Measurements from ENCODE around the gene LCN10.
"Not testable (repeated sequence)": the region's sequence is repeated elsewhere in the genome, so short reads cannot be mapped to it uniquely, and the experiment has no call there.

The LCN10 gene

DNA sequence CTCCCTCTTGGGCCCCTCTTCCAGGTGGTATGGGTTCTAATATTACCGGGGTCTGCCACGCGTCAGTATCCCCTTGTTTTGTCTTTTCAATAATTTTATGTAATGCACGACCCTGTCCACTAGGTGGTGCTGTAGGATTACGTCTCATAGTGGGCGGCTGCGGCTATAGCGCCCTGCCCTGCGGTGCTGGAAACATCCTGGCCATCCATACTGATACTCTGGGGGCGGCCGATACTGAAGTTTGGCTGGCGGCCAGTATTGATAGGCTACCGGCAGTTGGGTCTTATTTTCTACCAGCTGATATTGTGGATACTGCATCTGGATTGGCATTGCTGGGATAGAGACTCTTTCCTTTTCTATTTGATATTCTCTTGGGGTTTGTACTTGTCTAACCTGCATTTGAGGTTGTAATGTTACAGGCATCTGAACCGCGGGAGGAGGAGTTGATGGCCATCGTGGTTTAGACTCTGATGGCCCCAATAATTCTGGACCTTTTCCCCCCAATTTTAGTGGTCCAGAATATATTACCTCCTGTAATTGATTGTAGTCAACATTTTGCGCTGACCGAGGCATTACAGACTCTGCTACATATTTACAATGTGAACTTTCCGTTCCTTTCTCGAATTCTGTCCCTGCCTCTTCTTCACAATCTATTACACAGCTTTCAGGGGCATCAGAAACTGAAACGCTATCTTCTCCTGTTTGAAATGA, 45.1 kb upstream of the LCN10 start:
- TF ChIP-seq POLR2A (IDR thresholded peaks at IDR 0.05; ENCODE audit: extremely low read depth, insufficient read length): no peak
- TF ChIP-seq, protein P1, sequence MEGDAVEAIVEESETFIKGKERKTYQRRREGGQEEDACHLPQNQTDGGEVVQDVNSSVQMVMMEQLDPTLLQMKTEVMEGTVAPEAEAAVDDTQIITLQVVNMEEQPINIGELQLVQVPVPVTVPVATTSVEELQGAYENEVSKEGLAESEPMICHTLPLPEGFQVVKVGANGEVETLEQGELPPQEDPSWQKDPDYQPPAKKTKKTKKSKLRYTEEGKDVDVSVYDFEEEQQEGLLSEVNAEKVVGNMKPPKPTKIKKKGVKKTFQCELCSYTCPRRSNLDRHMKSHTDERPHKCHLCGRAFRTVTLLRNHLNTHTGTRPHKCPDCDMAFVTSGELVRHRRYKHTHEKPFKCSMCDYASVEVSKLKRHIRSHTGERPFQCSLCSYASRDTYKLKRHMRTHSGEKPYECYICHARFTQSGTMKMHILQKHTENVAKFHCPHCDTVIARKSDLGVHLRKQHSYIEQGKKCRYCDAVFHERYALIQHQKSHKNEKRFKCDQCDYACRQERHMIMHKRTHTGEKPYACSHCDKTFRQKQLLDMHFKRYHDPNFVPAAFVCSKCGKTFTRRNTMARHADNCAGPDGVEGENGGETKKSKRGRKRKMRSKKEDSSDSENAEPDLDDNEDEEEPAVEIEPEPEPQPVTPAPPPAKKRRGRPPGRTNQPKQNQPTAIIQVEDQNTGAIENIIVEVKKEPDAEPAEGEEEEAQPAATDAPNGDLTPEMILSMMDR (IDR thresholded peaks at IDR 0.05; ENCODE audit: low read depth, low read length): peak; percentile 62
- no peak for TF ChIP-seq MYC (IDR thresholded peaks at IDR 0.05; ENCODE audit: low read depth, low read length)
- TF ChIP-seq, protein P2, sequence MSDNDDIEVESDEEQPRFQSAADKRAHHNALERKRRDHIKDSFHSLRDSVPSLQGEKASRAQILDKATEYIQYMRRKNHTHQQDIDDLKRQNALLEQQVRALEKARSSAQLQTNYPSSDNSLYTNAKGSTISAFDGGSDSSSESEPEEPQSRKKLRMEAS (IDR thresholded peaks at IDR 0.05; ENCODE audit: low read depth, low read length): no peak
- H3K4me3 ChIP-seq (ENCODE audit: low read depth, low read length): peak overlapping the region; percentile 36

DNA sequence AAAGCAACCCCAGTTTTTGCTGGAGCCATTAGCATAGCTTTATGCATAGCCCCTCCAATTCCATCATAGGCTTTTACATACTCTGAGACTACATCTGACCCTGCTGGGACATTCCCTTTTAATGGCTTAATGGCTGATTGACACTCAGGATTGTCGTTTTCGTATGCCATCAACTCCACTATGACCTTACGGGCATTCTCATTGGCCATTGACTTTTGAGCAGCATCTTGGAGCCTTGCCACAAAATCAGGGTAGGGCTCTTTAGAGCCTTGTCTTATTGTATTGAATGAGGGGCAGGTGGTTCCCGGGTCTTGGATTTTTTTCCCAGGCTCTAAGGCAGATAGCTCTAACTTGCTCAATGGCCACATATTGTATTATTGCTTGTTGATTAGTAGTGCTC, 44.2 kb upstream of the LCN10 start:
- not testable (repeated sequence) for DNase-seq (ENCODE audit: low read depth); H3K4me3 ChIP-seq (ENCODE audit: low read depth, low read length)

More for the DNA sequence above, 45.1 kb upstream of the LCN10 start:
- DNase-seq (ENCODE audit: low read depth): peak; percentile 82

DNA sequence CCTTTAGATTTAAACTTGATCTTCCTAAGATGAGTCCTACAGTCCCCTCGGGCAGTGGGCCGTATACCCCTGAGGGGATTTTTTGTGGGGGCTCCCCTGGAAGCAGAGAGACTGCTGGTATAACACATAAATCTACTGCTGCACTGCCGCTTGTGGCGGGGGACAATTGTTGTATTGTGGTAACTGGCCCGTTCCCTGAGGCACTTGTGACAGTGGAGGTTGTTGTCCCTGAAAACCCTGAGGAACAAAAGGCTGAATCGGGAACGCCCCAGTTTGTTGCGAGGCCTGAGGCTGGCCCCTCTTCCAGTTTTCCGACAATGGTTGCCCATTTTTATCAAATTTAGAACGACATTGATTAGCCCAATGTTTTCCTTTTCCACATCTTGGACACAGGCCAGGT, 43.7 kb upstream of the LCN10 start:
- DNase-seq (ENCODE audit: low read depth): no peak
- TF ChIP-seq MYC (IDR thresholded peaks at IDR 0.05; ENCODE audit: low read depth, low read length) (no peak), POLR2A (IDR thresholded peaks at IDR 0.05; ENCODE audit: extremely low read depth, insufficient read length) (no peak)
- TF ChIP-seq, protein P2 (IDR thresholded peaks at IDR 0.05; ENCODE audit: low read depth, low read length): no peak
- TF ChIP-seq, protein P1 (IDR thresholded peaks at IDR 0.05; ENCODE audit: low read depth, low read length): no peak
- no peak overlapping the region for H3K4me3 ChIP-seq (ENCODE audit: low read depth, low read length)

DNA sequence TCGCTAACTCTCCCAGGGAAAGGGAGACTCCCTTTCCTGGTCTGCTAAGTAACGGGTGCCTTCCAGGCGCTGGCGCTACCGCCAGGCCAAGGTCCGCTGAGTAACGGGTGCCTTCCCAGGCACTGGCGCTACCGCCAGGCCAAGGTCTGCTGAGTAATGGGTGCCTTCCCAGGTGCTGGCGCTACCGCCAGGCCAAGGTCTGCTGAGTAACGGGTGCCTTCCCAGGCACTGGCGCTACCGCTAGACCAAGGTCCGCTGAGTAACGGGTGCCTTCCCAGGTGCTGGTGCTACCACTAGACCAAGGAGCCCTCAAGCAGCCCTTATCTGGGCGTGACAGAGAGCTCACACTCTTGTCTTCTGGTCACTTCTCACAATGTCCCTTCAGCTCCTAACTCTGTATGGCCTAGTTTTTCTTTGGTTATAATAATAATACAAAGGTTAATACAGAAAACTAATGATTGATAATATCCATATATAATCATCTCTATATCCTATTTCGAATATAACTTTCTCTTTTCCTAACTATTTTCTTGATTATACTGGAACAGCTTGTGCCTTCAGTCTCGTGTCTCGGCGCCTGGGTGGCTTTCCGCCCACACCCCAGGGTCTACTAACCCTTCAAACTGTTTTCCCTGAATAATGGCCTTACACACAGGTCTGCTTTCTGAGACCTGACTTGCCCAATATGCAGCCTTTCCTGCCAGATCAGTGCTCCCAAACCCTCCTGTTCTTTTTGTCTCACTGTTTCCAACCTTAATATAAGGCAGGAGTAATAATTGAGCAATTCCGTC, 43.0 kb upstream of the LCN10 start:
- DNase-seq (ENCODE audit: low read depth); H3K4me3 ChIP-seq (ENCODE audit: low read depth, low read length): not testable (repeated sequence)

DNA sequence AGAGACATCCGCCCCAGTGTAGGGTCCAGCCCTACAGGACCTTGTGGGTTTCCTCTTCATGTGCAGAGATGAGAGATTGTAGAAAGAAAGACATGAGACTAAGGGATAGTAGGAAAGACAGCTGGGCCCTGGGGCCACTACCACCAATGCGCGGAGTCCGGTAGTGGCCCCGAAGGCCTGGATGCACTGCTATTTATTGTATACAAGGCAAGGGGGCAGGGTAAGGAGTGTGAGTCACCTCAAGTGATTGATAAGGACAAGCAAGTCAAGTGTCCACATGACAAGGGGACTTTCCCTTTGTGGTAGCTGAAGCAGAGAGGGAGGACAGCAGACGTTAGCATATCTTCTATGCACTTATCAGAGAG, 42.2 kb upstream of the LCN10 start:
- H3K4me3 ChIP-seq (ENCODE audit: low read depth, low read length): no peak overlapping the region
- no peak for DNase-seq (ENCODE audit: low read depth)
- TF ChIP-seq MYC (IDR thresholded peaks at IDR 0.05; ENCODE audit: low read depth, low read length) (no peak), POLR2A (IDR thresholded peaks at IDR 0.05; ENCODE audit: extremely low read depth, insufficient read length) (no peak)
- TF ChIP-seq, protein P2 (IDR thresholded peaks at IDR 0.05; ENCODE audit: low read depth, low read length): no peak
- TF ChIP-seq, protein P1 (IDR thresholded peaks at IDR 0.05; ENCODE audit: low read depth, low read length): no peak

DNA sequence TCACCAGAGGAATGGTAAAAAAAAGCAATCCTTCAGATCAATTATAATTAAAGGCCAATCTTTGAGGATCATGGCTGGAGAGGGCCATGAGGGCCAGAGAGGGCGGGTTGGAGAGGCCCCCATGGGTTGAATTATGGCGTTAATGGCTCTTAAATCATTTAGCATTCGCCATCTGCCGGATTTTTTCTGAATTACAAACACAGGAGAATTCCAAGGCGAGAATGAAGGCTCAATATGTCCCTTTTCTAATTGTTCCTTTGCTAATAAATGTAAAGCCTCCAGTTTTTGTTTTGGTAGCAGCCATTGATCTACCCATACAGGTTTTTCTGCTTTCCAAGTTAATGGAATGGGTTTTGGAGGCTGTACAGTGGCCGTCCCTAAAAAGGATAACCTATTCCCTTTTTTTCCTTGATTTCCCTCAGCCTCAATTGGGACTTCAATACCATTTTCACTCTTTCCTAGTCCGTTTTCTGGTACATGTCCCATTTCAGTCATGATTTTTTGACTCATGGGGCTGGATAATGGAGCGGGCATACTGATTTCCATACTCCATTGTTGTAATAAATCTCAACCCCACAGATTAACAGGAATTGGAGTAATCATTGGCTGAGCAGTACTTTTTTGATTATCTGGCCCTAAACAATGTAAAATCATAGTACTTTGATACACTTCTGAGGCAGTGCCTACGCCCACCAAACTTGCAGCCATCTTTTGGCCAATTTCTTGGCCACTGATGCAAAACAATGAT, 41.7 kb upstream of the LCN10 start:
- no peak overlapping the region for H3K4me3 ChIP-seq (ENCODE audit: low read depth, low read length)
- TF ChIP-seq MYC (IDR thresholded peaks at IDR 0.05; ENCODE audit: low read depth, low read length) (no peak), POLR2A (IDR thresholded peaks at IDR 0.05; ENCODE audit: extremely low read depth, insufficient read length) (no peak)
- TF ChIP-seq, protein P1 (IDR thresholded peaks at IDR 0.05; ENCODE audit: low read depth, low read length): no peak
- TF ChIP-seq, protein P2 (IDR thresholded peaks at IDR 0.05; ENCODE audit: low read depth, low read length): no peak
- DNase-seq (ENCODE audit: low read depth): peak; percentile 49
